Bronchial epithelial cell (primary cell): ENCODE data around the gene MRPL36. TPM values are rescaled to one million over a fixed set of nuclear protein-coding genes. Genes with fewer than 3 reads are reported as not detected.

Experiments
- DNase-seq: peaks from one replicate; pipeline ENCODE4 v3.0.0-alpha.2; 2010; ENCODE audit warnings: low read depth
- FAIRE-seq: peaks from 2 replicates; lab custom pipeline; 2011; peaks lifted over from hg19 to GRCh38; lab: Jason Lieb, UNC
- H3K27me3 ChIP-seq: 2 replicates; pipeline ENCODE4 v1.5.1; 2011; ENCODE audit warnings: low read length; ENCODE audit not compliant: control insufficient read depth, insufficient read depth
- H3K36me3 ChIP-seq: 2 replicates; pipeline ENCODE4 v1.5.1; 2011; ENCODE audit warnings: low read length; ENCODE audit not compliant: control insufficient read depth, insufficient read depth
- H3K4me3 ChIP-seq: 2 replicates; pipeline ENCODE4 v1.5.1; 2011; ENCODE audit warnings: mild to moderate bottlenecking, low read depth, low read length, control low read depth
- CTCF ChIP-seq: IDR thresholded peaks from 2 replicates; pipeline ENCODE4 v1.5.1; 2011; ENCODE audit warnings: mild to moderate bottlenecking, moderate library complexity, low read length, control low read depth, inconsistent platforms; ENCODE audit not compliant: insufficient read depth, severe bottlenecking
- total RNA-seq: library from RNA; depleted of rRNA; stranded (reverse); fragments of >200 nt; gene quantifications from 2 replicates; pipeline ENCODE4 v1.2.1, GENCODE V29; 2014

The MRPL36 gene
- total RNA-seq, 1 donor from 2014 or later: 61.1 TPM

- FAIRE-seq (no peak), DNase-seq (no peak)
- H3K36me3 ChIP-seq: no peaks in the 10 kb centered on the region
- no peak overlapping the region for H3K4me3 ChIP-seq
- no peak for TF ChIP-seq CTCF
- no peaks in the 10 kb centered on the region for H3K27me3 ChIP-seq
These were observed 42.1 kb downstream of the MRPL36 start for GRCh38 chr5:1757511-1757910.

GRCh38 chr5:1756481-1756880 is 43.2 kb downstream of the MRPL36 start:
- Histone ChIP-seq H3K27me3 (no peaks in the 10 kb centered on the region), H3K4me3 (no peak overlapping the region), H3K36me3 (no peaks in the 10 kb centered on the region)
- FAIRE-seq (no peak), DNase-seq (no peak)
- no peak for TF ChIP-seq CTCF

GRCh38 chr5:1755321-1755949 is 44.2 kb downstream of the MRPL36 start:
- FAIRE-seq (no peak), DNase-seq (no peak)
- no peak for TF ChIP-seq CTCF
- Histone ChIP-seq H3K4me3 (no peak overlapping the region), H3K36me3 (no peaks in the 10 kb centered on the region), H3K27me3 (no peaks in the 10 kb centered on the region)

- FAIRE-seq: no peak
- no peaks in the 10 kb centered on the region for H3K36me3 ChIP-seq
- H3K27me3 ChIP-seq: no peaks in the 10 kb centered on the region
- no peak for DNase-seq
- H3K4me3 ChIP-seq: no peak overlapping the region
- no peak for TF ChIP-seq CTCF
These were observed 45.0 kb downstream of the MRPL36 start for GRCh38 chr5:1754531-1755220.

GRCh38 chr5:1753490-1753889 is 46.1 kb downstream of the MRPL36 start:
- no peak for DNase-seq

More at GRCh38 chr5:1753490-1753889, 46.1 kb downstream of the MRPL36 start:
- Histone ChIP-seq H3K4me3 (no peak overlapping the region), H3K27me3 (no peaks in the 10 kb centered on the region), H3K36me3 (no peaks in the 10 kb centered on the region)
- TF ChIP-seq CTCF: no peak
- FAIRE-seq: no peak
